ELR (cell line): ENCODE results near the gene RAB29.
A peak's percentile ranks its signal among the peaks of the same experiment; 100 is the strongest.

ENCODE experiments used
- DNase-seq: peaks from one replicate; pipeline ENCODE4 v3.0.0-alpha.2; 2015; ENCODE audit warnings: low read depth

Gene RAB29

GRCh38 chr1:205763980-205764379 is 11.3 kb downstream of the RAB29 start:
- no peak for DNase-seq

- DNase-seq: no peak
Measured at GRCh38 chr1:205760606-205761005, 14.7 kb downstream of the RAB29 start.

- DNase-seq: no peak
Measured at GRCh38 chr1:205756552-205756951, 18.7 kb downstream of the RAB29 start.

- no peak for DNase-seq
Measured at GRCh38 chr1:205754857-205755256, 20.4 kb downstream of the RAB29 start.

GRCh38 chr1:205751036-205751651 is 24.1 kb downstream of the RAB29 start:
- DNase-seq: peak; percentile 49

- DNase-seq: peak; percentile 100
Measured at GRCh38 chr1:205750138-205751035, 24.9 kb downstream of the RAB29 start, which contains the start of gene NUCKS1. TSS of gene NUCKS1 (minus strand) at chr1:205750182. CDS start at chr1:205749973, 209 bp downstream.

GRCh38 chr1:205749234-205750137 is 25.8 kb downstream of the RAB29 start:
- peak; percentile 95 for DNase-seq

- peak; percentile 54 for DNase-seq
Measured at GRCh38 chr1:205748403-205749233, 26.7 kb downstream of the RAB29 start.

GRCh38 chr1:205746757-205747412 is 28.4 kb downstream of the RAB29 start:
- no peak for DNase-seq

GRCh38 chr1:205744403-205744802 is 30.9 kb downstream of the RAB29 start:
- DNase-seq: no peak

GRCh38 chr1:205743977-205744376 is 31.3 kb downstream of the RAB29 start:
- no peak for DNase-seq

GRCh38 chr1:205741681-205742080 is 33.6 kb downstream of the RAB29 start:
- no peak for DNase-seq

- peak; percentile 60 for DNase-seq
Measured at GRCh38 chr1:205739348-205740160, 35.7 kb downstream of the RAB29 start.

GRCh38 chr1:205735218-205735617 is 40.1 kb downstream of the RAB29 start:
- DNase-seq: no peak

- DNase-seq: no peak
Measured at GRCh38 chr1:205733438-205734175, 41.7 kb downstream of the RAB29 start.

GRCh38 chr1:205729945-205730610 is 45.2 kb downstream of the RAB29 start:
- DNase-seq: no peak

- DNase-seq: no peak
Measured at GRCh38 chr1:205726619-205727125, 48.6 kb downstream of the RAB29 start.

- DNase-seq: no peak
Measured at GRCh38 chr1:205725514-205725913, 49.8 kb downstream of the RAB29 start.
